RKO (cell line): ENCODE results near the gene PTX4.
"Not testable (repeated sequence)": the region's sequence is repeated elsewhere in the genome, so short reads cannot be mapped to it uniquely, and the experiment has no call there.

ENCODE experiments used
- DNase-seq: peaks from one replicate; pipeline ENCODE4 v3.0.0-alpha.2; 2016; ENCODE audit warnings: low spot score

The PTX4 gene

DNA sequence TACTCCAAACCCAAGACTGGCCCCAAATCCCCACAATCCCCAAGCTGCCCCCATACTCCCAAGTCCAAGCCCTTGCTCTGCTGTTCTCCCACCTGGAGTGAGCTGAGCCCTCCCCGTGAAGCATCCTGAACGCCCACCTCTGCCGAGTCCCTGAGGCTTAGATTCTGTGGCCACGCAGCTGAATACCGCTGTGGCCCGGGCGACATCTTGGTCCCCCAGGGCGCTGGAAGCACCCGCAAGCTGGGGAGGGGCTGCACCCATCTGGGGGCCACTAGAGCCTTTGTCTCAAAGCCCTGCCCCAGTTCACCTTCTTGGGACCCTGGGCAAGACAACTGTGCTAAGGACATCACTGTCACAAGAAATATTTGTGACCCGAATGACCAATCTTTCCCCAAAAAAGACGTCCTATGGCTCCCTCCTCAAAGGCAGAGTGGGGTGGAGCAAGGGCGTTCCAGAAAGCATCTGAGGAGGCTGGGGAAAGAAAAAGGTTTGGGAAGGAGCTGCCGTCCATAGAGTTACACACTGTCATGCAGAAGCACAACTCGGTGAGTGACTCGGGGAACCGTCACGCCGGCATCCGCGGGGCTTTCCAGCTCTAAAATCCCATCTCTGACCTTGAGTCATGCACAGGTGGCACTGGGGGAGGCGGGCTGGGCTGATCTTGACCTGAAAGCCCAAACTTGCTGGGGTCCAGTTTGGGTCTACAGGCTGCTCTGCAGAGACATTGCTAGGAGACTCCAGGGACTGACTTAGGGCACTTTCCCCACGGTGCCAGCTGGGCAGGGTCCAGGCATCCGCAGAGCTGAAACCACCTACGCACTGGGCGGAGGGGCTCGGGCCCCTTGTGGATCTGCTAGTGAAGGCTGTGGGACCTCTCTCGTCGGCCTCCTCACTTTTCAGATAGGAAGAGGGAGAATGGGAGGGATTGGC is 6.6 kb downstream of the PTX4 start:
- peak; percentile 86 for DNase-seq

DNA sequence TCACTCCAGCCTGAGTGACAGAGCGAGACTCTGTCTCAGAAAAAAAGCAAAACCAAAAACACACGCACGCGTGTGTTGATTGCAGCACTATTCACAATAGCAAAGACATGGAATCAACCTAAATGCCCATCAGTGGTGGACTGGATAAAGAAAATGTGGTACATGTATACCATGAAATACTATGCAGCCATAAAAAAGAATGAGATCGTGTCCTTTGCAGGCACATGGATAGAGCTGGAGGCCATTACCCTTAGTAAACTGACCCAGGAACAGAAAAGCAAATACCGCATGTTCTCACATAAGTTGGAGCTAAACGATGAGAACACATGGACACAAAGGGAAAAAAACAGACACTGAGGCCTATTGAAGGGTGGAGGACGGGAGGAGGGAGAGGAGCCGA is 9.8 kb downstream of the PTX4 start:
- not testable (repeated sequence) for DNase-seq

GRCh38 chr16:1477033-1477432 is 11.7 kb downstream of the PTX4 start:
- no peak for DNase-seq

- peak; percentile 29 for DNase-seq
Observed at GRCh38 chr16:1475552-1476114, 13.1 kb downstream of the PTX4 start.

- peak; percentile 87 for DNase-seq
Observed at GRCh38 chr16:1474796-1475551, 13.8 kb downstream of the PTX4 start, which contains the start of gene CLCN7. CLCN7 (minus strand) TSS chr16:1475028; CDS start chr16:1474974, 54 bp downstream.

- peak; percentile 48 for DNase-seq
Observed at GRCh38 chr16:1474082-1474795, 14.5 kb downstream of the PTX4 start.

- no peak for DNase-seq
Observed at GRCh38 chr16:1472974-1473373, 15.8 kb downstream of the PTX4 start.

- DNase-seq, result no peak
Observed at GRCh38 chr16:1471569-1472194, 17.1 kb downstream of the PTX4 start.

- peak; percentile 40 for DNase-seq
Observed at GRCh38 chr16:1470481-1471251, 18.1 kb downstream of the PTX4 start.

- DNase-seq, result no peak
Observed at GRCh38 chr16:1469693-1470201, 19.0 kb downstream of the PTX4 start.

GRCh38 chr16:1469141-1469540 is 19.6 kb downstream of the PTX4 start:
- not testable (repeated sequence) for DNase-seq

- DNase-seq, result no peak
Observed at GRCh38 chr16:1468426-1468810, 20.3 kb downstream of the PTX4 start.

- DNase-seq, result no peak
Observed at GRCh38 chr16:1466968-1467521, 21.7 kb downstream of the PTX4 start.

DNA sequence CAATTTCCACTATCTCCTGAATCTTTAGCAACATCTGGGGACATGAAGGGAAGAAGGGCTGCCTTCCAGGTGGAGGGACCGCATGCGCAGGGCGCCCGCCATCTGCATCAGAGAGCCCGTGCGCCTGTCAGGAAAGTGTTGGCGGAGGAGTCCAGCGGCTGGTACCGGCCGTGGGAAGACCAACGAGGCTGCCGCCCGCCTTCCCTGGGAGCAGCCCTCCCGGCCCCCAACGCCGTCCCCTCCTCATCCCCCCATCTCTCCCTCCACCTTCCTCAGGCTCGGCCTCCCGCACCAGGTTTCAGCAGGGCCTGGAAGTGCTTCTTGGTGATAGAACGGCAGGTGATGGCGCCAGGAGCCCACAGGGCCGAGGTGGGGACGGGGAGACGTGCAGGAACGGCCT is 22.7 kb downstream of the PTX4 start:
- DNase-seq, result no peak

- no peak for DNase-seq
Observed at GRCh38 chr16:1465567-1465915, 23.2 kb downstream of the PTX4 start.

- DNase-seq, result no peak
Observed at GRCh38 chr16:1464894-1465566, 23.7 kb downstream of the PTX4 start.

- DNase-seq, result no peak
Observed at GRCh38 chr16:1464196-1464893, 24.4 kb downstream of the PTX4 start.

- no peak for DNase-seq
Observed at GRCh38 chr16:1461146-1461545, 27.6 kb downstream of the PTX4 start.

DNA sequence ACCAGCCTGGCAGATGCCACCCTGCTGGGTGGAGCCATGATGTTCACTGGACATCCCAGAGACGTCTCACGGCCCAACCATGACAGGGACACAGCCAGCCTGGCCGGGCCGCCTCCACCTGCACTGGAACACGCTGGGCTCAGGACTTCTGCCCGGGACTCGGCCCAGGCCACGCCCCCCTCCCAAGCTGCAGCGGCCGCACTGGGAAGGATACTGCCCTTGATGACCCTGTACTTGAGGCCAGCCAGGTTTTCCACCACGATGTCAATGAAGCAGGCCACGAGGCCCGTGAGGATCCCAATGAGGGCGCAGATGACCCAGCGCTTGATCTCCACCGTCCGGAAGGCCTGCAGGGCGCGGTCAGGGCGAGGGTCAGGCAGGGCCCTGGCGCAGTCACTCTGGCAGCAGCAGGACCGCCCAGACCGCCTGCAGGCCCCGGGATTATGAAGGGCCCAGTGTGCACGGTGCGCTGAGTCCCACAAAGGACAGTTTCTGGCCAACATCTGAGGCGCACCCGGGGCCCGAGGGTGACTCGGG is 28.1 kb downstream of the PTX4 start:
- no peak for DNase-seq
